HG03196 (cell line): ENCODE measurements around the gene CYP3A4.
"Not testable (repeated sequence)": the region's sequence is repeated elsewhere in the genome, so short reads cannot be mapped to it uniquely, and the experiment has no call there.

Source experiments
- ATAC-seq: cut with Tn5 transposase; IDR thresholded peaks from one replicate; pipeline ENCODE4 v1.9.1; 2021; ENCODE audit not compliant: unreplicated experiment

Gene CYP3A4

DNA sequence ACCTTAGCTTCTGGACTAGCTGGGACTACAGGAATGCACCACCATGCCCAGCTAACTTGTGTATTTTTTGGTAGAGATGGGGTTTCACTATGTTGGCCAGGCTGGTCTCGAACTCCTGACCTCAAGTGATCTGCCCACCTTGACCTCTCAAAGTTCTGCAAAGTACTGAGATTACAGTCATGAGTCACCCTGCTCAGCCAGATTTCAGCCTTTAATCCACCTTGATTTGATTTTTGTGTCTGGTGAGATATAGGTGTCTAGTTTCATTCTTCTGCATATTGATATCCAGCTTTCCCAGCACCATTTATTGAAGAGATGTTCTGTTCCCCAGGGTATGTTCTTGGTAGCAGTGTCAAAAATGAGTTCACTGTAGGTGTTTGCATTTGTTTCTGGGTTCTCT, 28.9 kb downstream of the CYP3A4 start:
- no peak for ATAC-seq

DNA sequence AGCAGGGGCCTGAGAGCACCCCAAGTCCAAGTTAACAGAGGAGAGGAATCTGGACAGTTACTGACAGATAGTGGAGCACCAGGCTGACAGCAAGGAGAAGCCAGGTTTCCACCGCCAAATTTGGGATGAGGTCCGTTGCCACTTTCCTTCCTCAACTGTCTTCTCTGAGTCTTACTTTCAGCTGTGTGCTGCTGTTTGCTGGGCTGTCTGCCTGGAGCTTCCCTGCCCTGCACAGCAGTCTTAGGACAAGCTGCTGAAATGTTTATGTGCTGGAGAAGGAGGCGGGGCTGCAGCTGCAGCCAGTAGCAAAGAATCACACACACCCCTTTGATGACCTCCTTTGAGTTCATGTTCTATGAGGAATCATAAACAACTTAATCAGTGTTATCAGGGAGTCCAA, 31.6 kb downstream of the CYP3A4 start:
- ATAC-seq = no peak

DNA sequence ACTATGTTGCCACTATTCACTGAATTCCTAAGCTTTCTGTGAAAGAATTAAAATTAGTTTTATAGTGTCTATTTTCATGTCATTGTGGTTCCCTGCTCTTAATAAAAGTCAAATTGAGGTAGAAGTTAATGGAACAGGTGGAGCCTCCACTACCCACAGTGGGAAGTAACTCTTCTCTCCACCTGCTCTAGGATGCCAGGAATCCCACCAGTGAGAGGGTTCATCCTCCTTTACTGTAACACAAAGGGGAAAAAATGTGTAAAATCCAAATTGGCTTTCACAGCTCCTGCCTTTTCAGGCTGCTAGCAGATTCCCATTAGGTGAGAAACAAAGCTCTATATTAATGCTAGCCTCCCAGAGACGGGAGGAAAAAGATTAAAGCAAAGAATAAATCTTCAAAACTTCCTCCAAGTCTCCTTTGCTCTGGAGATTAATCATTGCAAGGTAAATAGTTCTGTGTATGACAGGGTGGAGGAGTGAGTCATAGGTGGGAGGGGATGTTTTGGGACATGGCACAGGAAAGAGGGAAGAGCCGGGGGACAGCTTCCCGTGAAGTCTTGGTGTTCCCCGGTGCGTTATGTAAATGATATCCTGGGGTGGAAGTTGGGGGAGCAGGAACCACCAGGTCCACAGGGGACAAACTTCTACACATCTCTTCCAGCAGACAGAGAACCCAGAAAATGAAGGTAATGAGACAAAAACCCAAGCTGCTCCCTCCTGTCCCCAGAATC, 32.5 kb downstream of the CYP3A4 start:
- not testable (repeated sequence) for ATAC-seq

DNA sequence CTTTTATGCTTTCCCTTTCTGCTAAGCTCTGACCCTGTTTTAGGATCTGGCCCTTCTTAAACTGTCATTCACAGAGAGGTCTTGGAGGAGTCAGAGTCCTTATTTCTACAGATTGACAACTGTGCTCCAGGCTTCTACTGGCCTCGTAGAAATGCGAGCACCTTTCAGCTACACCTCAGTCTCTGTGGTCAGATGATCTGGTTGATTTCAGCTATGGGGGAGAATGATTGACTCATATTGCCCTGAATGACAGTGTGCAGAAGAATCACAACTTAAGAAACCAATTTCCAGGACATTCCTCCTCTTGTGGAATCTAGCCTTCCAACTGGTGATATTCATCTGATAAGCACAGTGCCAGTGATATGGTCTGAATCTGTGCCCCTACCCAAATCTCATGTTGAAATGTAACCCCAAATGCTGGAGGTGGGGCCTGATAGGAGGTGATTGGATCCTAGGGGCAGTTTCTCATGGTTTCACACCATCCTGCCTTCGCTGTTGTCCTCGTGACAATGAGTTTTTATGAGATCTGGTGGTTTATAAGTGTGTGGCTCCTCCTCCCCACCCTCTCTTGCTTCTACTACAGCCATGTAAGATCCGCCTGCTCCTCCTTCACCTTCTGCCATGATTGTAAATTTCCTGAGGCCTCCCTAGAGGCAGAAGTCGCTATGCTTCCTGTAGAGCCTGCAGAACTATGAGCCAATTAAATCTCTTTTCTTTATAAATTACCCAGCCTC, 35.0 kb downstream of the CYP3A4 start:
- ATAC-seq = no peak

DNA sequence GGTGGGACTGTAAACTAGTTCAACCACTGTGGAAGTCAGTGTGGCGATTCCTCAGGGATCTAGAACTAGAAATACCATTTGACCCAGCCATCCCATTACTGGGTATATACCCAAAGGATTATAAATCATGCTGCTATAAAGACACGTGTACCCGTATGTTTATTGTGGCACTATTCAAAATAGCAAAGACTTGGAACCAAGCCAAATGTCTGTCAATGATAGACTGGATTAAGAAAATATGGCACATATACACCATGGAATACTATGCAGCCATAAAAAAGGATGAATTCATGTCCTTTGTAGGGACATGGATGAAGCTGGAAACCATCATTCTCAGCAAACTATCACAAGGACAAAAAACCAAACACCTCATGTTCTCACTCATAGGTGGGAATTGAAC, 37.1 kb downstream of the CYP3A4 start:
- ATAC-seq = not testable (repeated sequence)

DNA sequence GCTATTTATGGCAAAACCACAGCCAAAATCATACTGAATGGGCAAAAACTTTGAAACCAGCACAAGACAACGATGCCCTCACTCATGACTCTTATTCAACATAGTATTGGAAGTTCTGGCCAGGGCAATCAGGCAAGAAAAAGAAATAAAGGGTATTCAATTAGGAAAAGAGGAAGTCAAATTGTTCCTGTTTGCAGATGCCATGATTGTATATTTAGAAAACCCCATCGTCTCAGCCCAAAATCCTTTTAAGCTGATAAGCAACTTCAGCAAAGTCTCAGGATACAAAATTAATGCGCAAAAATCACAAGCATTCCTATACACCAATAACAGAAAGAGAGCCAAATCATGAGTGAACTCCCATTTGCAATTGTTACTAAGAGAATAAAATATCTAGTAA, 38.6 kb downstream of the CYP3A4 start:
- ATAC-seq = not testable (repeated sequence)

DNA sequence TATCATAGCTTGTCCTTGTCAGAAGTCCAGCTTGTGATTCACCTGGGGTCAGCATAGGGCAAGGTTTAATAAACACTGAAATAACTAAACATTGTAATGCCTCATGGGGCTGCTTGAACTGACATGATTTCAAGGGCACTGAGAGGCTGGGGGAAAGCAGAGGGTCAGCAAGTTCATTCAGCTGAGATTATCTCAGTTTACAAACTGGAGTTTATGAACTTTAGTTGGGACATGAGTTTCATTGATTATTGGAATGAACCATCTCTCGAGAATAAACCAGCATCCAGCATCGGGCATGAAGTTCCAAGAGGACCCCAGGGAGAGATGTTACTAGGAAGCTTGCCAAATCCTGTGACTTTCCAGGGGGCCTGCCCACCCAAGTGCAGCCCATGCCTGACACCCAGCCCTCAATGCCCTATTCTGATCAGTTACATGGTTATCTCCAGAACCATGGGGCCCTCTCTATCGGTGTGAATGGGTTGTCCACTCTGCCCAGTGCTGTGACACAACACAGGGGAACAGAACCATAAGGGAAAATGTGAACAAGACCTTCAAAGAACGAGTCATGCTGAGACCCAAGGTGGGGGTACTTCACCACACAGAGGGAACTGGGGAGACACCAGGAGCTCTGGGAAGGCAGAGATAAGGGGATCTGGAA, 41.1 kb downstream of the CYP3A4 start:
- no peak for ATAC-seq

DNA sequence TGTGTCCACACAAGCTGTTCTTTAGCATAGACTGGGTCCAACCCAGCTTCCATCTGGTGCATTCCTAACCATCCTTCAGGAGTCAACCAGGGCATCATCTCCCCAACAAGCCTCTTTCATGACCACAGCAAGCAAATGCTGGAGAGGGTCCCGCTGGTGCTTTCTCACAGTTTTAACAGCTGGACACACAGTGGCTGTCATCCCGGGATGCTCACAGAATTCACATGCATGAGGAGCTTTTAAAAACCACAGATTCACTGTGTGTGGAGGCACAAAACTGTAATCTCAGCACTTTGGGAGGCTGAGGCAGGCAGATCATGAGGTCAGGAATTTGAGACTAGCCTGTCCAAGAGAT, 42.6 kb downstream of the CYP3A4 start:
- no peak for ATAC-seq

DNA sequence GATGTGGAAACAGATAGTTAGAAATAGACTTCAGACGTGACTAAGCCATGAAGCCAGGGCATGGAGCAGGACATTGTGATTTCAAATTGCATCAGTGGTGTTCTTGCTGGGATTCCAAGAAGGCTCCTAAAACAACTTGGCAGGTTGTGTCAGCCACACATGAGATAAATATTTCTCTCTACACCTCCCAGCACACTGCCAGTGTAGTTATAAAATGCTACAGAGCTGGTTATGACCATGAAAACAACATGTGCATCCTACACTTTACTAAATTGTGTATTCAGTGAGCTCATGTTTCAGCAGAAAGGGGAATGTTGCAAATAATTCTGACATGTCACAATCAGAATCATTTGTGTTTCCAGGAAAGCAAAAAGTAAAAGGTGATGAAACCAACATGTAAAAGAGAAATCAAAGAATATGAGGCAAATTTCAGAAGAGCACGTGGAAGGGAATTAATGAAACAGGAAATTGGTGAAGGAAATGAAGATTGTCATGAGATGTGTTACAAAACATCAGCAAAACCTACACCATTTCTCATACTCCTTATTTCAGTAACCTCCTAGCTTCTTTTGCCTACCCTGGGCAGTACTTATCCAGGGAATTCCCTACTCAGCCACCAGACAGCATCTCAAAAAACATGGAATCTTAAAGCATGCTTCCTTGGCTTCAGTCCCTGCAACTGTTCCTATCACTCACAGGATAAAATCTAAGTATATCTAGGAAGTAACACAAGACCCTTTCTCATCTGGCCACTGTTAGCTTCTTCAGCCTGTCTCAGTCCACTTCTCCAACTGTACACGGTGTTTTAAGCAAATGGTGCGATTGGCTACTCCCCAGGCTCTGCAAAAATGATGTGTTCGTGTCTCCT, 43.2 kb downstream of the CYP3A4 start:
- no peak for ATAC-seq

DNA sequence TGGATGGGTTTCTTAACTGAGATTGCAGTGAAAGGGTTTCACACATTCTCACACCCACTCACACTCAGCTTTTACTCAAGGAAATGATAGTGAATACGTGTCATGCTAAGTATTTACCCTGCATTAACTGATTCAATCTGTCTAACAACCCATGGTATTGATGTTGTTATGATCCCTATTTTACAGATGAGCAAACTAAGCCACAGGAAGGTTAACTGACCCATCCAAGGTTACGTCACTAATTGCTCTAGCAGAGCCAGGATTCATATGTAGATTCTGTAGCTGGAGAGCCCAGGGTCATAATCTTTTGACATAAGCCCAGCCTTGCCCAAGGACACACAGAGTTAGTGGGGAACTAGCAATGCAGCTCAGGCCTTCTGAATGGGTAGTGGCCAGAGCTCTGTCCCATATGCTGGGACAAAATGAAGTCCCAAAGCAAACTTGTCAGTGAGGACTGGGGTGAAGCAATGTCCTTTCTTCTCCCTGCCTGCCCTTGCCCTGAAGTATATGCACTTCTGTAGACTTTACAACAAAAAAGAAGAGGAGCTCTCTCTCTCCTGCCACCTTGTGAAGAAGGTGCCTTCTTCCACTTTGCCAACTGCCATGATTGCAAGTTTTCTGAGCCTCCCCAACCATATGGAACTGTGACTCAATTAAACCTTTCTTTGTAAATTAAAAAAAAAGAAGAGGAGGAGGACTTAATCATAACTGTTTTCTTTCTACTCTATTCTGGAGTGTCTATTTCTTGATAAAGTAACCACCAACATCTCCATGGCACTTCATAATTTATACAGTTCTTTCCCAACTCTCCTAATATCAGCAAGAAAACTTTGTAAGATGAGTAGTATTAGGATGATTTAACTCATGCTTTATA, 44.0 kb downstream of the CYP3A4 start:
- ATAC-seq = no peak

DNA sequence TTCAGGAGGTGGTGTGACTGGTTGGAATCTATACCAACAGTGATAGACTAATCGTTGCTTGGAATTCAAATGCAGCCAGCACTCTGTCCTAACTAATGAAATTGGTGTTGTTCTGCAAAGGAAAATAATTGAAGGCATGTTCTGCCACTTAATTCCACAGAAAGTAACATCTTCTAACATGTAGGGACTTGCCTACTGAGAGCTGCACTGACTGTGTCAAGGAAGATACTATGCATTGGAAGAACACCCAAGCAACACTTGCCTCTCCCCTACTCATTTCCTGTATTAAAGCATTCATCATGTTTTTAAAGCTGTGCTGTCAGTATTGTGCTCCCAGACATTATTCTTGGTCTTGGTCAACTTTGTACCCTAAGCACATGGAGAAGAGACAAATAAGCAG, 46.3 kb downstream of the CYP3A4 start:
- no peak for ATAC-seq

DNA sequence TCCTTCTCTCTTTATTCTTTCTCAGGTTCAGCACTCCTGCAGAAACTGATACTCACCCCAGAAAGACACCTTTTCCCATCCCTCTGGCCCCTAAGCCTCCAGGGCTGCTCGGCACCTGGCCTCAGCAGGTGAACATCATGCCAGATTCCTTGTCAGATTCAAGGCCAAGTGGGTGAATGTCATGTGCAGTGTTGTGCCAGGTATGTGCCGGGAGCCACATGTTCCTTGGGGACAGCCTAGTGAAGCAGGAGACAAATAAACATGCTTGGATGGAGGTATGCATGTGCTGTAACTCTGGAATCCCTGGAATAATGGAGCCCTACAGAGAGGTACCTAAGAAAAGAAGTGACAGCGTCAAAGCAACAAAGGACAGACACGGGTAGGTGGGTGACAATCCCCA, 47.3 kb downstream of the CYP3A4 start:
- ATAC-seq = not testable (repeated sequence)

DNA sequence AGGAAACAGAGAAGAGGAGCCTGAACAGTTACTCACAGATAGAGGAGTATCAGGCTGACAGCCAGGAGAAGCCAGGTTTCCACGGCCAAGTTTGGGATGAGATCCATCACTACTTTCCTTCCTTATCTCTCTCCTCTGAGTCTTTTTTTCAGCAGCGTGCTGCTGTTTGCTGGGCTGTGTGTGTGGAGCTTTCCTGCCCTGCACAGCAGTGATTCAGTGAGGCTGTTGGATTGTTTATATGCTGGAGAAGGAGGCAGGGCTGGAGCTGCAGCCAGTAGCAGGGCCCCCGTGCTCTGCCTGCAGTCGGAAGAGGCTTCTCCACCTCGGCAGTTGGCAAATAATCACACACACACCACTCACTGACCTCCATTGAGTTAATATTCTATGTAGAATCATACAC, 49.0 kb downstream of the CYP3A4 start, which contains the start of gene CYP3A7:
Gene CYP3A7 (minus strand): TSS at position 210 of the 400 bp plus-strand sequence. CDS start 103 bp downstream, at position 107.
- ATAC-seq = no peak

DNA sequence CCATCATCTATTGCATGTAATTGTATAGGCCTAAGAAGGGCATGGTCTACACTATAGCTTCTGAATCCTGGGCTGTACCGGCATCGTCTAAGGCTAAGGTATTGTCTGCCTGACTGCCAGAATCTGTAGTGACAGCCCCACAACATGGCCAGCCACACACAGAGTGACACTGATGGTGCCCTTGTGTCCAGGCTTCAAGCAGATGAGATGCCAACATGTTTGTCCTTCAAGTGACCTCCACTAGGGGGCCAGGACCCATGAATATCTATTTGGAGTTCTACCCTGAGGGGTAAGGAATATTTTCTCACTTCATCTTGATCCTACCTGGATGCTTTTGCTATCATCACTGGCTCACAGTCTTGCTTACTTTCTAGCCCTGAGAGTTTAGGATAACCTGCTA, 50.5 kb downstream of the CYP3A4 start:
- no peak for ATAC-seq

DNA sequence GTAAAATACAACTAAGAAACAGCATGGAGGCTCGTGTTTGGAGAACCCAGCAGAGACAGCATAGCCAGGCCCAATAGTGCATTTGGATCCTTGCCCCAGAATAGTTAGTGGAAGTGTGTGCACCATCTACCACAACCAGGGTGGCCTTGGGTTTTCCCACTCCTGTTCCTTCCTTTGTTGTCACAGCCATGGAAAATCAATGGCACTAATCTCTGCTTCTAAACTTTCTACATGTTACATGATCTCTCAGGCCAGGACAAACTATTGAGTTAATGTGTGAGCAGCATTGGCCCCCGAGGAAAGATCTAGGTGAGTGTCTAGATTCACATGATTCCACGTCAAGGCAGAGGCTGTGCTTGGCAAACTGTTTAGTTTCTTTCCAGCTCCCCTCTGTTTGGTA, 51.0 kb downstream of the CYP3A4 start:
- ATAC-seq = no peak

DNA sequence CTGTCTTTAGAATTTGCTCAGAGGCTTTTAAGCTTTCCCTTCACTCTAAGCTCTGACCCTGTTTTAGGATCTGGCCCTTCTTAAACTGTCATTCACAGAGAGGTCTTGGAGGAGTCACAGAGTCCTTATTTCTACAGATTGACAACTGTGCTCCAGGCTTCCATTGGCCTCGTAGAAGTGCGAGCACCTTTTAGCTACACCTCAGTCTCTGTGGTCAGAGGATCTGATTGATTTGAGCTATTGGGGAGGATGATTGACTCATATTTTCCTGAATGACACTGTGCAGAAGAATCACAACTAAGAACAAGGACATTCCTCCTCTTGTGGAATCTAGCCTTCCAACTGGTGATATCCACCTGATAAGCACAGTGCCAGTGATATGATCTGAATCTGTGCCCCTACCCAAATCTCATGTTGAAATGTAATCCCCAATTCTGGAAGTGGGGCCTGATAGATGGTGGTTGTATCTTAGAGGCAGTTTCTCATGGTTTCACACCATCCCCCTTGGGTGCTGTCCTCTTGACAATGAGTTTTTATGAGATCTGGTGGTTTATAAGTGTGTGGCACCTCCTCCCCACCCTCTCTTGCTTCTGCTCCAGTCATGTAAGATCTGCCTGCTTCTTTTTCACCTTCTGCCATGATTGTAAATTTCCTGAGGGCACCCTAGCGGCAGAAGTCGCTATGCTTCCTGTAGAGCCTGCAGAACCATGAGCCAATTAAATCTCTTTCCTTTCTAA, 52.2 kb downstream of the CYP3A4 start:
- ATAC-seq = no peak

DNA sequence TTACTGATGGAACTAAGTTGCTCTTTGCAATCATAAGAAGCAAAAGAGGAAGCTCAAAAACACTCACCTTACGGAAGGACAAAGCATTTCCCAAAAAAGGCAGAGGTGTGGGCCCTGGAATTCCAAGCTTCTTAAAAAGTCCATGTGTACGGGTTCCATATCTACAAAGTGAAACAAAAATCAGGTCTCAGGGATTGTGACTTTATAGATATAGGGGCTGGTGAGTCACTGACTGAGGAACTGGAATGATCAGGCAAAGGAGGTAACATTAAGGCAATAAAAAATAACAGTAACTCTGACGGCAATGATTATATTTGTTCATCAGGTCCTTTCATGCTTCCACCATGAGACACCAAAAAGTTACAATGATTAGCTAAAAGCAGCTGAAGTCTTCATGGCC, 53.0 kb downstream of the CYP3A4 start:
- no peak for ATAC-seq

DNA sequence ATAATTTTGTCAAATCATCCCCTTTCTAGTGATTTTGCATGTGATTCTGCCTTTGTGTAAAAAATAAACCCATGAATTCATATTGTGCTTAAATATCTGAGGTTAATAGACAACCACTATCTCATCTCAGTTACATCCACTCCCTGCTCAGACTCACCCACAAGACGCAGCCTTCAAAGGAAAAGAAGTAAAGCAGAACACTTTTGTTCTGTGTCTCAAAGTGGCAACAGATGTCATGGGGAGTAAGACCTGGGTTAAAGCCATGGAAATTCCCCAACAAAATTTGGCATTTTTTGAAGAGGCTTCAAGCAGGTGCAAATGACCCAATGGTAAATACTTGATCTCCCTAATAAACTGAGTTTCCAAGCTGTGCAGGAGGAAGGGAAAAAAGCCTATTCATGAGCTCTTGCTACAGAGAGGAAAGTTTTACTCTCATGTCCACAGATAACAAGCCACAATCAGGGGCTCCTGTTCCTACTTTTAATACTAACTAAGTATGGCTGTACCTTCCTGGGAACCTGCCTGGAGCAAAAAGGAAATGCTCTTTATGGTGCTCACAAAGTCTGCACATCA, 53.7 kb downstream of the CYP3A4 start:
- ATAC-seq = no peak
